DMS53 treated with DMSO at 0.1 percent for 48 hours (cell line): ENCODE data around the gene PLD1.
"Not testable (repeated sequence)": the region's sequence is repeated elsewhere in the genome, so short reads cannot be mapped to it uniquely, and the experiment has no call there.

Experiments used
- DNase-seq: peaks from one replicate; lab custom pipeline; 2025; ENCODE audit not compliant: unreplicated experiment; lab: John Stamatoyannopoulos, UW

Gene PLD1

GRCh38 chr3:171640520-171641412 lies 169.5 kb downstream of the PLD1 start:
- DNase-seq: no peak

DNA sequence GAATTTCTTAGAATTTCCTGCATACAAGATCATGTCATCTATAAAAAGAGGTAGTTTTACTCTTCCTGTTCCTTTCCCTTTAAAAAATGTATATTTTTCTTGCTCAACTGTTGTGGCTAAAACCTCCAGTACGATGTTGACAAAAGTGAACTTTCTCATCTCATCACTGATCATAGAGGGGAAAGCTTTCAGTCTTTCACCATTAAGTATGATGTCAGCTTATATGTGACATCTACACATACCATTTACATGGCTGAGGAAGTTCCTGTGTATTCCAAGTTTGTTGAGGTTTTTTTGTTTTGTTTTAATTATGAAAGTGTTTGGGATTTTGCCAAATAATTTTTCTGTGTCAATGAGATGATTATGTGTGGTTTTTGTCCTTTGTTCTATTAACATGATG lies 173.6 kb downstream of the PLD1 start:
- no peak for DNase-seq

DNA sequence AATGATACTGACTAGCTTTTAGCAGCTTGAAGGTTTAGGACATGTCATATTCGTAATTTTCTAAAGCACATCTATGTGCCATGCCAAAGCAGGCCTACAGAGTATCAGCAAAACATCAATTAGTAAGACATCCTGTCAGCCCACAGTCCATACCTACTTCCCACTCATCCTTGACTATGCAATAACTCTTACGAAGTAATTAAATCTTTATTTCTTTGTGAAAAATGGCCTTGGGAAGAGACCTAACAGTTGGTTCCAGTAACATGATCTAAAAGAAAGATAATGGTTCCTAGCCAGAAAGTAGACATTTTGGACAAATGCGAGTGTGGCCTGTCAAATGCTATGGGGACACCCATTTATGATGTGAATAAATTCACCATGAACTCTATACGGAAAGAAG lies 177.5 kb downstream of the PLD1 start:
- DNase-seq: no peak

DNA sequence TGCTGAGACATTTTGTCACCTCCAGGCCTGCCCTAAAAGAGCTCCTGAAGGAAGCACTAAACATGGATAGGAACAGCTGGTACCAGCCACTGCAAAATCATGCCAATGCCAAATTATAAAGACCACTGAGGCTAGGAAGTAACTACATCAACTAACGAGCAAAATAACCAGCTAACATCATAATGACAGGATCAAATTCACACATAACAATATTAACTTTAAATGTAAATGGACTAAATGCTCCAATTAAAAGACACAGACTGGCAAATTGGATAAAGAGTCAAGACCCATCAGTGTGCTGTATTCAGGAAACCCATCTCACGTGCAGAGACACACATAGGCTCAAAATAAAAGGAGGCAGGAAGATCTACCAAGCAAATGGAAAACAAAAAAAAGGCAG lies 183.5 kb downstream of the PLD1 start:
- DNase-seq: not testable (repeated sequence)

- no peak for DNase-seq
Measured at GRCh38 chr3:171622126-171622525, 188.2 kb downstream of the PLD1 start.

GRCh38 chr3:171620825-171621434 lies 189.4 kb downstream of the PLD1 start:
- DNase-seq: no peak

DNA sequence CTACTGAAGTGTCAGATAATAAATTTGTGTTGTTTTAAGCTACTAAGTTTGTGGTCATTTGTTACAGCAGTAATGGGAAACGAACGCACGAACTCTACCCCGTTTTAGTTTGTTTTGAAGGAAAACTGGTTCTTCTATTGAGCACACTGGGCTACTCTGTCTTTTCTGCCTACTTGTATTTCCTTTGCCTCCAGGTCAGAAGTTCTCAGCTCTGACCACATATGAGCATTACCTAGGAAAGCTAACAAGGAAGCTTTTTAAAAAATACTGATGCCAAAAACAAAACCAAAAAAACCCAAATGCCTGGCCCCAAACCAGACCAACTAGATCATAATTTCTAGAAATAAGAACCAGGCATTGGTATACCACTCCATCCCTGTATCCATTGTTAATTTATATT lies 193.5 kb downstream of the PLD1 start:
- DNase-seq: no peak

GRCh38 chr3:171615686-171616085 lies 194.6 kb downstream of the PLD1 start:
- DNase-seq: no peak

DNA sequence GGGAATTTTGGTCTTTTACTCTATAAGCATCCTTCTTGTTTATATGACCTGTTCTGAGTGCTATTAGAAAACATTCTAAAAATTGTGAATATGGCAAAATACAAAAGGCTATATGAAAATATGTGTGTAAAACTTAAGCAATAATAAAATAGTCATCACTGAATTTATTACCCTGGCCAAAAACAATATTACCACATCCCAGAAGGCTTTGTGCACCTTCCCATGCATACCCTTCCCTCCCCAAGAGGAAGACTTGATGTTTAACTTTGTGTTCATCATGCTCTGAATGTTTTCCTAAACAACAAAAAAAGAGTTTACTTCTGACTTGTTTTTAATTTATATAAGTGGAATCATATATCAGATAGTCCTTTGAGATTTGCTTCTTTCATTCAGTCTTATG lies 195.0 kb downstream of the PLD1 start:
- no peak for DNase-seq

- DNase-seq: no peak
Measured at GRCh38 chr3:171614318-171614921, 195.9 kb downstream of the PLD1 start.

DNA sequence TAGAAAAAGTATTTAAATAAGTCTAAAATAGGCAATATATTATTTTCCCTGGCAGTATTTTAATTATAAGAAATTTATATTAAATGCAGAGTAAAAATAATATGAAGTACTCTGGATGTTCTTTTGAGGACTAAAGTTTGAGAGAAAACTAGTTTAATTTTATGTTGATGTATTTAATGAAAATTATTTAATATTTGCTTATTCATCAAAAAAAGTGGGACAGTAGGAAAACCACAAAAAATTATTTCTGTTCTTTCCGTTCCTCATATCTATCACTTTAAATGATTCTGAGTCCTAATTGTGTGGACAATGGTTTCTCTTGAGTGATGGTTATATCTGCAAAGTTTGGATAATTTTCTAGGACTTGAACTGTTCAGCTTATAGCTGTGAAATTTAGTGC lies 202.8 kb downstream of the PLD1 start:
- no peak for DNase-seq

DNA sequence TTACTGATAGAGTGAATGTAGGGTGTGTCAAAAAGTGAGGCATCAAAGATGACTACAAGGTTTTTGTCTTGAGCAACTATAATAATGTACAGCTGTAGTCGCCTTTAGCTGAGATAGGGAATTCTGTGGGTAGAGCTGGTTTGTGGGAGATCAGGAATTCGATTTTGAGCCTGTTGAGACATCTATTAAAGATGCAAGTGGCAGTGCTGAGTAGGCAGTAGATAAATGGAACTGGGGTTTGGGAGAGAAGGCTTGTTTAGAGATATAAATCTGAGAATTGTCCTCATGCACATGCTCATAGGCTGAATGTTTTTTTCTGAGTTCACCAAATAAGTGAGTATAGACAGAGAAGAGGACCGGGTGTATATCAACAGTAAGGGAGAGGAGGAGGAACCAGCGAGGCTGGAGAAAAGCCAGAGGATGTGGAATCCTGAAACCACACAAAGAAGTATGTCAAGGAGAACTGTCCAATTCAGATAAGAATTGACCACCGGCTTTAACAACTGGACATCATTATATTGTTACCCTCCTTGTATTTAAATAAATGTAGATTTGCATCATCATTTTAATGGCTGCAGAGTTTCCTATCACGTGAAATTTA lies 204.0 kb downstream of the PLD1 start:
- no peak for DNase-seq

DNA sequence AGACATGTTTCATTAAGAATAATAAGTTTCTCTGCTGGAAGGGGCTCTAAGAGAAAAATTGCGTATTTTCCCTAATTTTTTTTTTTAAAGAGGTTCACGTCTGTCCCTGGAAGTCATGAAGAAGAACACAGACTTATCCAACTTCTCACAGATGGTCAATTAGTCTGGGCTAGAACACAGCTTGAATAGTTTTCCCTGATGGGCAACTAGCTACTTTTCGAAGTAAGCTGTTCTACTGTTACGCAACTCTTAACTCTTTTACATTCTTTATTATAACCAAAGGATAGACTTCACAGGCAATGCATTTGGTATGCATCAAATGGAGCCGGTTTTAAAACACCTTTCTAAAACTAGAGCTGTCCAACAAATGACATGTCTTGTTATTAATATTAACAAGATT lies 205.9 kb downstream of the PLD1 start:
- DNase-seq: no peak

DNA sequence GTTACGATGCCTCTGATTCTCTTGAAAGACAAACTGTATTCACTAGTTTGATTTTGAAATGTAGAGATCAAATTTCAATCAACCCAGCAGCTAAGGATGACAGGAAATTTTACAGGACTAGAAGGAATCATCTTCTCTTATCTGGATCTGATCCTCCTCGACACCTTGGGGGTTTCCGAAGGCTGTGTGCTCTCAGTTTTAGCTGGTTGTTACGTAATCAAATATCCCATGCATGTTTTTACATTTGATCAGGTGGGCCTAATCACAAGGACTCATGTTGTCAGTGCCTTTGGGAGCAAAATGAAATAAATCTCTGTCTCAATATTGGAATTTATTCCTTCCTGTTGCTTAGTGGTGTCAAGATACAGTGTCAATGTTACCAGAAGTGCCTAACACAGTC lies 208.2 kb downstream of the PLD1 start:
- no peak for DNase-seq

- no peak for DNase-seq
Measured at GRCh38 chr3:171600030-171600429, 210.3 kb downstream of the PLD1 start.

DNA sequence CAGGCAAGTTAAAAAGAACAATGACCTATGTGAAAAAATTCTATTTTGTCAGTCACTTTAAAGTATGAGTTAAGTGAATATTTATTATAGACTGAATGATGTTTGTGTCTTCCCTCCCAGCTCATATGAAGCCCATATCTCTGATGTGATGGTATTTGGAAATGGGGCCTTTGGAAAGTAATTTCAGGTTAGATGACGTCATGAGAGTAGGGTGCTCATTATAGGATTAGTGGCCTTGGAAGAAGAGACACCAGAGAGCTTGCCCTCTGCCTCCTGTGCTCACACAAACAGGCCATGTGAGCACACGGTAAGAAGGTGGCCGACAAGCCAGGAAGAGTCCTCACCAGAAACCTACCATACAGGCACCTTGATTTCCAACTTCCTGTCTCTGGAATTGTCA lies 211.3 kb downstream of the PLD1 start:
- no peak for DNase-seq

- DNase-seq: no peak
Measured at GRCh38 chr3:171592786-171593185, 217.5 kb downstream of the PLD1 start.

- DNase-seq: no peak
Measured at GRCh38 chr3:171591070-171591469, 219.2 kb downstream of the PLD1 start.

DNA sequence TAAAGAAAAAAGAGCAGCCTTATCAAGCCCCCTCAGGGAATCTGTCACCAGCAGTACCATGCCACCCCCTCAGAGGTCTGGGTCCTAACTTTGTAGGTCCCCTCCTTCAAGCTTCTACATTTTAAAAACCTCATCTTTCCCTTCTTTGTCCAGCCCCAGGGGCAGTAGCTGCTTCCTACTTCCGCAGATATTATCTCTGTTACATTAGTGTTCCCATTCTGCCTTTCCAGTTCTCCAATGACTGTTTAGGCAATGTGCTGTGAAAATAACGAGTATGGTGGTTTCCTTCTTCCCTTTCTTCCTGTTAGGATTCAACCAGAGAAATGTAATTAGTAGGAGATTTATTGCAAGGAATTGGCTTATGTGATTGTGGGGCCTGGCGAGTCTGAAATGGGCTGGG lies 224.0 kb downstream of the PLD1 start:
- DNase-seq: no peak

DNA sequence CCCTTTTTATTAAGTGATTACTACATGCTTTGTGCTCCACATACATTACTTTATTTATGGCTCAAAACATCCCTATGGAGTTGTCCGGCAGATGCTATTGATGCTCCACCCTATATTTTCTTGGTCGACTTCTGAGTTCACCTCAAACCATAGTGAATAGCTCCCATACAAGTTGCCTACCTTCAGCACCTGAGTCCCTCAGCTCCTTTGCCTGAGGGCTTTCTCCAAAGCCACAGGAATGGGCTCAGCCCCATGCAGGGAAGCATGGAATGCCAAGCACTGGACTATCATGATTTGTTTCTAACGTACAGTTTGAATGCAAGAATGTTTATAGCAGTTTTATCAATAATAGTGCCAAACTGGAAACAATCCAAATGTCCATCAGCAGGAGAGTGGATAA lies 225.2 kb downstream of the PLD1 start:
- no peak for DNase-seq

DNA sequence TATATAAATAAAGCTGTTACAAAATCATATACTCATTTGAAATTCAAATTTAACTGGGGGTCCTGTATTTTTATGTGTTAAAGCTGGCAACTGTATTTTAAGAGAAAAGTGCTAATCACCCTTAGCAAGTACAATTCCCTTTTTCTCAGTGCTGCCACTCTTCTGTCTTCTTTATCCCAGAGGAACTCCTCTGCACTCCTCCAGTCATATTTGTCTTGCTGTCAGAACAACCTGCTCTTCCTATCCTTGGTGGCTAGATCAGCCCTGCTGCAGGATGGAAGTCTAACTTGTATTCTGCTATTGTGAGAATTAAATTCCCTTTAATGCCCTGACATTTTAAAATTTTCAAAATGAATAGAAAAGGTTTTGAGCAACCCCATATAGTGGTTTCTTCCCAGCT lies 226.2 kb downstream of the PLD1 start:
- no peak for DNase-seq
